ENCODE data around the gene AHNAK. TPM values are rescaled to one million over a fixed set of nuclear protein-coding genes. Genes with fewer than 3 reads are reported as not detected.
A peak's percentile ranks its signal among the peaks of the same experiment; 100 is the strongest.

Gene AHNAK
- total and polyA plus RNA-seq, 2 donors (not counting 1 experiment from before 2014, with no cell fraction given): 220 to 762 TPM

DNA sequence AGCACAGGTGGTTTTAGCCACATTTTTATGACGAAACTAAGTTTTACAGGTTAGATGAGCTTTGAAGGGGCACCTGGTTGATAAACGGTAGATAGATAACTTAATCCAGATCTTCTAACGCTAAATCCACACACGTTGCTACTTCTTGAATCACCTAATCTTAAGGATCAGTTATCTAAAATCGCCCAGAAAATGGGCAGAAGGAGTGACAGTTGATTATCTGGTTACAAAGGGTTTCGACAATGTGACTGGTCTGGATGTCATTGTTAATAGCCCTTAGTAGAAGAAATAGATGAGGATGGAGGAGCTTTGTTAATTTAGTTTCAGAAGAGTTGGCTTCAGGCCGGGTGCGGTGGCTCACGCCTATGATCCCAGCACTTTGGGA is 84.1 kb downstream of the AHNAK start:
- Histone ChIP-seq H3K4me3 (replicated peaks in 1 of 4; ENCODE audit: control extremely low read depth in 1 of 4, insufficient read depth in 1 of 4, low read depth in 3 of 4, low read length in 4 of 4) (no peak overlapping the region), H3K4me2 (ENCODE audit: extremely low read depth, insufficient read depth, low read length) (no peak overlapping the region), H4K20me1 (ENCODE audit: control insufficient read depth, extremely low read depth, insufficient read depth, low read length) (no peaks in the 10 kb centered on the region), H3K27me3 (ENCODE audit: control insufficient read depth, insufficient read depth, low read length) (no peaks in the 10 kb centered on the region), H3K9me3 (ENCODE audit: control insufficient read depth, insufficient read depth, low read depth, low read length) (no peaks in the 10 kb centered on the region), H3K27ac (ENCODE audit: insufficient read depth, low read length) (no peak overlapping the region), H3K4me1 (ENCODE audit: control insufficient read depth, extremely low read depth, insufficient read depth, low read length) (no peaks in the 10 kb centered on the region), H2AFZ (ENCODE audit: low read length) (no peak overlapping the region), H3K79me2 (ENCODE audit: control insufficient read depth, insufficient read depth, low read length) (no peaks in the 10 kb centered on the region), H3K9ac (ENCODE audit: insufficient read depth, low read length) (no peak overlapping the region), H3K36me3 (ENCODE audit: control insufficient read depth, insufficient read depth, low read length) (no peaks in the 10 kb centered on the region)
- TF ChIP-seq EZH2 (IDR thresholded peaks at IDR 0.05; ENCODE audit: low read length, missing control alignments): no peak
- no peak for TF ChIP-seq CTCF (conservative IDR thresholded peaks at IDR 0.05 in 1 of 2, IDR thresholded peaks at IDR 0.05 in 1 of 2; ENCODE audit: low read depth in 1 of 2, low read length in 2 of 2)
- DNase-seq (ENCODE audit: low read depth in 2 of 2): no peak

- Histone ChIP-seq H3K36me3 (ENCODE audit: control insufficient read depth, insufficient read depth, low read length) (no peaks in the 10 kb centered on the region), H3K9me3 (ENCODE audit: control insufficient read depth, insufficient read depth, low read depth, low read length) (no peaks in the 10 kb centered on the region), H3K4me3 (replicated peaks in 1 of 4; ENCODE audit: control extremely low read depth in 1 of 4, insufficient read depth in 1 of 4, low read depth in 3 of 4, low read length in 4 of 4) (no peak overlapping the region), H3K9ac (ENCODE audit: insufficient read depth, low read length) (no peak overlapping the region), H3K79me2 (ENCODE audit: control insufficient read depth, insufficient read depth, low read length) (no peaks in the 10 kb centered on the region), H4K20me1 (ENCODE audit: control insufficient read depth, extremely low read depth, insufficient read depth, low read length) (no peaks in the 10 kb centered on the region), H2AFZ (ENCODE audit: low read length) (no peak overlapping the region), H3K4me1 (ENCODE audit: control insufficient read depth, extremely low read depth, insufficient read depth, low read length) (no peaks in the 10 kb centered on the region), H3K27ac (ENCODE audit: insufficient read depth, low read length) (no peak overlapping the region), H3K27me3 (ENCODE audit: control insufficient read depth, insufficient read depth, low read length) (no peaks in the 10 kb centered on the region), H3K4me2 (ENCODE audit: extremely low read depth, insufficient read depth, low read length) (no peak overlapping the region)
- TF ChIP-seq EZH2 (IDR thresholded peaks at IDR 0.05; ENCODE audit: low read length, missing control alignments): no peak
- TF ChIP-seq CTCF (conservative IDR thresholded peaks at IDR 0.05 in 1 of 2, IDR thresholded peaks at IDR 0.05 in 1 of 2; ENCODE audit: low read depth in 1 of 2, low read length in 2 of 2): no peak
- peak in 1 of 2 donors; percentile 80 for DNase-seq (ENCODE audit: low read depth in 2 of 2)
Observed at GRCh38 chr11:62461740-62462507, 84.7 kb downstream of the AHNAK start.

DNA sequence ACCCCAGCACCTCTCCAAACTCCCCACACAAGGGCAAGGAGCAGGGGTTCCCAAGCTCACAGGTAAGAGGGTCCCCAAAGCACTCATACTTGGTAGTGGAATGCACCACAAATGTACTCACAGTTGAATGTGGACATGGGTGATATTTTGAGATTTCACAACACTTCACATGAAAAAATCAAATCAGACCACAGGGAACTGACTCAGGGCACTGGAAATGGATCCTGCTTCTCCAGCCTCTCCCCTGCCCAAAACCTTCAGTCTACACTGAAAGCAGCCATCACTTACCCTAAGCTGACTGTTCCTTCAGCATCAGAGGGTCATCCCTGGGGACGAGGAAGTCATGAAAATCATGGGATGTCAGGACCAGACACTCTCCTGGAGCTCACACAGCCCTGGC is 87.5 kb downstream of the AHNAK start:
- no peak overlapping the region for H2AFZ ChIP-seq (ENCODE audit: low read length)
- no peaks in the 10 kb centered on the region for H3K36me3 ChIP-seq (ENCODE audit: control insufficient read depth, insufficient read depth, low read length)
- no peak overlapping the region for H3K4me2 ChIP-seq (ENCODE audit: extremely low read depth, insufficient read depth, low read length)
- no peaks in the 10 kb centered on the region for H3K79me2 ChIP-seq (ENCODE audit: control insufficient read depth, insufficient read depth, low read length)
- H3K27ac ChIP-seq (ENCODE audit: insufficient read depth, low read length): no peak overlapping the region
- H3K27me3 ChIP-seq (ENCODE audit: control insufficient read depth, insufficient read depth, low read length): no peaks in the 10 kb centered on the region
- H3K4me3 ChIP-seq (replicated peaks in 1 of 4; ENCODE audit: control extremely low read depth in 1 of 4, insufficient read depth in 1 of 4, low read depth in 3 of 4, low read length in 4 of 4): no peak overlapping the region
- no peaks in the 10 kb centered on the region for H4K20me1 ChIP-seq (ENCODE audit: control insufficient read depth, extremely low read depth, insufficient read depth, low read length)
- peak in 1 of 2 donors; percentile 18 for DNase-seq (ENCODE audit: low read depth in 2 of 2)
- H3K4me1 ChIP-seq (ENCODE audit: control insufficient read depth, extremely low read depth, insufficient read depth, low read length): no peaks in the 10 kb centered on the region
- TF ChIP-seq CTCF (conservative IDR thresholded peaks at IDR 0.05 in 1 of 2, IDR thresholded peaks at IDR 0.05 in 1 of 2; ENCODE audit: low read depth in 1 of 2, low read length in 2 of 2): no peak
- no peak for TF ChIP-seq EZH2 (IDR thresholded peaks at IDR 0.05; ENCODE audit: low read length, missing control alignments)
- no peaks in the 10 kb centered on the region for H3K9me3 ChIP-seq (ENCODE audit: control insufficient read depth, insufficient read depth, low read depth, low read length)
- H3K9ac ChIP-seq (ENCODE audit: insufficient read depth, low read length): no peak overlapping the region

Measured in fibroblast of lung (primary cell).